SK-N-SH (cell line): ENCODE results near the gene MYO1B.

Experiments used
- EZH2phosphoT487 ChIP-seq: fragments of 200-600 bp; sonication (generic); IDR thresholded peaks from 2 replicates; pipeline ENCODE4 v1.6.1; 2017; ENCODE audit warnings: low read depth, mixed run types, mild to moderate bottlenecking, antibody characterized with exemption, moderate library complexity, borderline replicate concordance
- FOXM1 ChIP-seq: IDR thresholded peaks from 2 replicates; pipeline ENCODE4 v1.4.0; 2012; ENCODE audit warnings: low read depth, mild to moderate bottlenecking
- RAD21 ChIP-seq: IDR thresholded peaks from 2 replicates; pipeline ENCODE4 v1.6.1; 2012; ENCODE audit warnings: mild to moderate bottlenecking, low read length
- TF ChIP-seq, protein P1 (sequence below): IDR thresholded peaks from 2 replicates; pipeline ENCODE4 v1.4.0; 2012; ENCODE audit warnings: low read depth
- TF ChIP-seq, protein P2 (sequence below): fragments of 200-600 bp; sonication (generic); IDR thresholded peaks from 2 replicates; pipeline ENCODE4 v1.6.1; 2017; ENCODE audit warnings: antibody characterized with exemption, mild to moderate bottlenecking, moderate library complexity

DNA sequence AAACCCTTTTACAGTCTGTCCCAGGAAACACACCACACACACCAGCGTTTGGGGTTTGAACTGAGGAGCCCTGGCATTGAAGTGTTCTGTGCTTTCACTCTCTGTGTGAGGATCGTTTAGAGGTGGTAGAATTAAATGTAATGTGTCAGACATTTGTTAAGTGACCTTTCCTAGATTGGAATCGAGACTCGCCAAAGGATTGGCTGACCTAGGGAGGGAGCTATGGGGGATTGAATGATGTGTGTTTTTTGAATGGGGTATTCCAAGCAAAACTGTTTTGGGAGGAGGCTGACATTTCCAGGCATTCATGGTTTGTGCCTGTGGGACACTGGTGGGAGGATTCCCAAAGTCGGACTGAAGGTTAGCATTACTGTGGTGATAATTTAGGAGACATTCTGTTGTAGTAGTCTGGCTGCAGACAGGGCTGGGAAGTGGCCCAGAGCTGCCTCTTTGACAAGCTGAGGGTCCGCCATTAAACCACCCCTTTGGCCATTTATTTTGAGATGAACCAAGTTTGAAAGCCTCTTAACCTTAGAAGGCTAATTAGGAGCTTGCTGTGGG is 1.7 kb downstream of the MYO1B start:
- TF ChIP-seq, protein P1, sequence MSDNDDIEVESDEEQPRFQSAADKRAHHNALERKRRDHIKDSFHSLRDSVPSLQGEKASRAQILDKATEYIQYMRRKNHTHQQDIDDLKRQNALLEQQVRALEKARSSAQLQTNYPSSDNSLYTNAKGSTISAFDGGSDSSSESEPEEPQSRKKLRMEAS, result no peak
- TF ChIP-seq, protein P2, sequence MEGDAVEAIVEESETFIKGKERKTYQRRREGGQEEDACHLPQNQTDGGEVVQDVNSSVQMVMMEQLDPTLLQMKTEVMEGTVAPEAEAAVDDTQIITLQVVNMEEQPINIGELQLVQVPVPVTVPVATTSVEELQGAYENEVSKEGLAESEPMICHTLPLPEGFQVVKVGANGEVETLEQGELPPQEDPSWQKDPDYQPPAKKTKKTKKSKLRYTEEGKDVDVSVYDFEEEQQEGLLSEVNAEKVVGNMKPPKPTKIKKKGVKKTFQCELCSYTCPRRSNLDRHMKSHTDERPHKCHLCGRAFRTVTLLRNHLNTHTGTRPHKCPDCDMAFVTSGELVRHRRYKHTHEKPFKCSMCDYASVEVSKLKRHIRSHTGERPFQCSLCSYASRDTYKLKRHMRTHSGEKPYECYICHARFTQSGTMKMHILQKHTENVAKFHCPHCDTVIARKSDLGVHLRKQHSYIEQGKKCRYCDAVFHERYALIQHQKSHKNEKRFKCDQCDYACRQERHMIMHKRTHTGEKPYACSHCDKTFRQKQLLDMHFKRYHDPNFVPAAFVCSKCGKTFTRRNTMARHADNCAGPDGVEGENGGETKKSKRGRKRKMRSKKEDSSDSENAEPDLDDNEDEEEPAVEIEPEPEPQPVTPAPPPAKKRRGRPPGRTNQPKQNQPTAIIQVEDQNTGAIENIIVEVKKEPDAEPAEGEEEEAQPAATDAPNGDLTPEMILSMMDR, result no peak
- TF ChIP-seq EZH2phosphoT487 (no peak), RAD21 (no peak), FOXM1 (no peak)
